Suprapubic skin (tissue), 4 donors: Measurements from ENCODE around the gene CARD10. TPM values are rescaled to one million over a fixed set of nuclear protein-coding genes. Genes with fewer than 3 reads are reported as not detected.

Experiments
- DNase-seq, 2 donors: peaks; one replicate each; pipeline ENCODE4 v3.0.0-alpha.2; 2019; ENCODE audit warnings: low spot score in 2 of 2
- H3K27ac ChIP-seq: fragments of 200-600 bp; sonication (generic); one replicate; pipeline ENCODE4 v1.5.1; 2019
- H3K27me3 ChIP-seq: fragments of 200-600 bp; sonication (generic); one replicate; pipeline ENCODE4 v1.5.1; 2019
- H3K36me3 ChIP-seq: fragments of 200-600 bp; sonication (generic); one replicate; pipeline ENCODE4 v1.5.1; 2019
- H3K4me1 ChIP-seq: fragments of 200-600 bp; sonication (generic); one replicate; pipeline ENCODE4 v1.5.1; 2019
- H3K4me3 ChIP-seq: fragments of 200-600 bp; sonication (generic); one replicate; pipeline ENCODE4 v1.5.1; 2019; ENCODE audit warnings: mild to moderate bottlenecking
- H3K9me3 ChIP-seq: fragments of 200-600 bp; sonication (generic); one replicate; pipeline ENCODE4 v1.5.1; 2019
- EP300 ChIP-seq: sonication (generic); formaldehyde crosslinking; IDR thresholded peaks from one replicate; pipeline ENCODE4 v1.6.1; 2017; ENCODE audit warnings: antibody characterized with exemption
- POLR2A ChIP-seq, 2 donors: fragments of 450-650 bp; IDR thresholded peaks; one replicate each; pipeline ENCODE4 v1.6.1; 2017; ENCODE audit warnings: antibody characterized with exemption in 2 of 2, mild to moderate bottlenecking in 2 of 2, moderate library complexity in 2 of 2
- POLR2AphosphoS5 ChIP-seq, 3 donors: sonication (generic); formaldehyde crosslinking; IDR thresholded peaks; one replicate each; pipeline ENCODE4 v1.6.1; 2017; ENCODE audit warnings: antibody characterized with exemption in 3 of 3
- WGBS: methylation state at CpG from one replicate; pipeline ENCODE4 v1.1.5; 2018; 5-methylcytosine and 5-hydroxymethylcytosine counted together
- total RNA-seq, 4 donors: library from RNA; depleted of rRNA; stranded (reverse); fragments of >200 nt; gene quantifications; one replicate each; pipeline ENCODE4 v1.1.0, GENCODE V29; 2016
- TF ChIP-seq, protein P1 (sequence below), 2 donors: fragments of 200-600 bp in 1 of 2; fragments of 450-650 bp in 1 of 2; sonication (generic) in 1 of 2; IDR thresholded peaks; one replicate each; pipeline ENCODE4 v1.5.1; 2016 to 2019; ENCODE audit warnings: antibody characterized with exemption in 2 of 2, mild to moderate bottlenecking in 1 of 2, moderate library complexity in 1 of 2

The CARD10 gene
- total RNA-seq, 4 donors from 2014 or later, result 12.2 to 17.3 (median 14.8) TPM

DNA sequence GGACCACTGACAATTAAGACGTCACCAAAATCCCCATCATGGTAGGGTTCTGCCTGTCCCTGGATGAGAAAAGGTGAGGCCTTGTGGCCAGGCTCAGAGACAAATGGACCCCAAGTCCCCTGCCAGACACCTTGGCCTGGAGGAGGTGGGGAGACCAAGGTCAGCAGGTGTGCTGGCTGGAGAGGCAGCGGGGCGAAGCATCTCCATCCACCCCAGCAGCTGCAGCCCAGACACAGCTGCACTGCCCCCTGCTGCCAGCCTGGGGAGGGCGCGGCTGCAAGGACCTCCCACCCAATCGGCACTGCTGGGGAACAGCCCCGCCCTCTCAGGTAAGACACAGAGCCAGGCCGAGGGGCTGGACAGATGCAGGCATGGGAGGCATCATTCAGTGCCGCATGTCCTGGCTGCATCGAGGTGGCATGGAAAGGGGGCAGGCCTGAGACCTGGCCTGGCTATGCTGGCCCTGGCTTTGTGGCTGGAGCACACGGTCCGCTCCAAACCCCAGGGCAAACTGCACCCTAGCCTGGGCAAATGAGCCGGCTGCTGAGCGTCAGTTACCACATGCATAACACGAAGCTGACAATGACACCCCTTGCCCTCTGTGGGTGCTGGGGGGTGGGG lies 20.8 kb downstream of the CARD10 start:
- no peak overlapping the region for H3K27ac ChIP-seq
- TF ChIP-seq, protein P1, sequence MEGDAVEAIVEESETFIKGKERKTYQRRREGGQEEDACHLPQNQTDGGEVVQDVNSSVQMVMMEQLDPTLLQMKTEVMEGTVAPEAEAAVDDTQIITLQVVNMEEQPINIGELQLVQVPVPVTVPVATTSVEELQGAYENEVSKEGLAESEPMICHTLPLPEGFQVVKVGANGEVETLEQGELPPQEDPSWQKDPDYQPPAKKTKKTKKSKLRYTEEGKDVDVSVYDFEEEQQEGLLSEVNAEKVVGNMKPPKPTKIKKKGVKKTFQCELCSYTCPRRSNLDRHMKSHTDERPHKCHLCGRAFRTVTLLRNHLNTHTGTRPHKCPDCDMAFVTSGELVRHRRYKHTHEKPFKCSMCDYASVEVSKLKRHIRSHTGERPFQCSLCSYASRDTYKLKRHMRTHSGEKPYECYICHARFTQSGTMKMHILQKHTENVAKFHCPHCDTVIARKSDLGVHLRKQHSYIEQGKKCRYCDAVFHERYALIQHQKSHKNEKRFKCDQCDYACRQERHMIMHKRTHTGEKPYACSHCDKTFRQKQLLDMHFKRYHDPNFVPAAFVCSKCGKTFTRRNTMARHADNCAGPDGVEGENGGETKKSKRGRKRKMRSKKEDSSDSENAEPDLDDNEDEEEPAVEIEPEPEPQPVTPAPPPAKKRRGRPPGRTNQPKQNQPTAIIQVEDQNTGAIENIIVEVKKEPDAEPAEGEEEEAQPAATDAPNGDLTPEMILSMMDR (IDR thresholded peaks at IDR 0.05), result no peak
- TF ChIP-seq EP300 (no peak), POLR2A (IDR thresholded peaks at IDR 0.05) (no peak), POLR2AphosphoS5 (IDR thresholded peaks at IDR 0.05) (no peak)
- peaks cover 10% of the 10 kb centered on the region for H3K27me3 ChIP-seq
- no peaks in the 10 kb centered on the region for H3K9me3 ChIP-seq
- H3K36me3 ChIP-seq, result peaks cover 8% of the 10 kb centered on the region
- DNase-seq, result no peak
- peaks cover 37% of the 10 kb centered on the region for H3K4me1 ChIP-seq
- H3K4me3 ChIP-seq, result no peak overlapping the region
- WGBS, result 60% methylated on average over 2 of the region's 15 CpGs

DNA sequence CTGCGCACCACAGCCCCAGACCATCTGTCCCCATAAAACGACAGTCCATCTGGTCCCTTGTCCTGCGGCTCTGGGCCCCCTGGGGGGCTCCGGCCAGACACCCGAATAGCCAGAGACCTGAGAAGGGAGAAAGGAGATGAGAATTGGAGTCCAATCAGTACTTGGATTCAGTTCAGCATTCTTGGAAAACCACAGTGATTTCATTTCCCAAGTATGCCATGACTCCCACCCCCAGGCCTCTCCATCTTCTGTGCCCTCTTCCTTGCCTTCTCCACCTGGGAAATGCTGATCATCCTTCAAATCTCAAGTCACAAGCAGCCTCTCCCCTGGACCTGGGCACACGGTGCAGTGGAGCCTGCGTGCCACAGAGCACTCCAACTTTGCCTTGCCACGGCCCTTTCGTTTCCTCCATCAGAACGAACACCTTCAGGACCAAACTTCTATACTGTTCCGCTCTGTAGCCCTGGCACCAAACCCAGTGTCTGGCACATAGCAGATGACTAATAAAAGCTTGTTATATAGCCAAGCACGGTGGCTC lies 22.1 kb downstream of the CARD10 start:
- Histone ChIP-seq H3K9me3 (no peaks in the 10 kb centered on the region), H3K4me3 (no peak overlapping the region), H3K4me1 (peaks cover 24% of the 10 kb centered on the region), H3K27ac (no peak overlapping the region), H3K36me3 (peaks cover 8% of the 10 kb centered on the region), H3K27me3 (peaks cover 10% of the 10 kb centered on the region)
- no peak for DNase-seq
- 76% methylated on average over 11 of the region's 12 CpGs for WGBS
- TF ChIP-seq EP300, result no peak
- TF ChIP-seq POLR2AphosphoS5 (IDR thresholded peaks at IDR 0.05), result no peak
- TF ChIP-seq, protein P1 (IDR thresholded peaks at IDR 0.05), result no peak
- TF ChIP-seq POLR2A (IDR thresholded peaks at IDR 0.05), result no peak

DNA sequence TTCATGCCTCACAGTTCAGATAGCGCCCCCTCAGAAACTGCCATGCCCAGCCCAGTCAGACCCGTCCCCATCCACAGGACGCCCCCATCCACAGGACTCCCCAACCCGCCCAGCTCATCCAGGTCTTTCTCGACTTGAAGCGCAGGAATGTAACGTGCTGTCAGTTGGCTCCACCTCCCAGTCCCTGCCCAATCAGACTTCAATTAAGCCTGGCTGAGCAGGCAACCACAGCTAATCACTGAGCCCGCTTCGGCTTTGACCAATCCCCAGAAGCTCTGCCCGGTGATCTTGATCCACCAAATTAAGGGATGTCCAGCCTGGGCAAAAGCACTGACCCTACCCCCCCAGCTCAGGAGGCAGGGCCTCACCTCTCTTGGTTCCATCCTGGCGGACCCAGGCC lies 22.6 kb downstream of the CARD10 start:
- H3K9me3 ChIP-seq, result no peaks in the 10 kb centered on the region
- 79% methylated on average over 9 of the region's 11 CpGs for WGBS
- peaks cover 19% of the 10 kb centered on the region for H3K4me1 ChIP-seq
- H3K4me3 ChIP-seq, result no peak overlapping the region
- TF ChIP-seq, protein P1 (IDR thresholded peaks at IDR 0.05), result no peak
- no peak for TF ChIP-seq POLR2A (IDR thresholded peaks at IDR 0.05)
- TF ChIP-seq EP300, result no peak
- TF ChIP-seq POLR2AphosphoS5 (IDR thresholded peaks at IDR 0.05), result no peak
- DNase-seq, result no peak
- H3K27me3 ChIP-seq, result peaks cover 10% of the 10 kb centered on the region
- peaks cover 13% of the 10 kb centered on the region for H3K36me3 ChIP-seq
- H3K27ac ChIP-seq, result no peak overlapping the region

DNA sequence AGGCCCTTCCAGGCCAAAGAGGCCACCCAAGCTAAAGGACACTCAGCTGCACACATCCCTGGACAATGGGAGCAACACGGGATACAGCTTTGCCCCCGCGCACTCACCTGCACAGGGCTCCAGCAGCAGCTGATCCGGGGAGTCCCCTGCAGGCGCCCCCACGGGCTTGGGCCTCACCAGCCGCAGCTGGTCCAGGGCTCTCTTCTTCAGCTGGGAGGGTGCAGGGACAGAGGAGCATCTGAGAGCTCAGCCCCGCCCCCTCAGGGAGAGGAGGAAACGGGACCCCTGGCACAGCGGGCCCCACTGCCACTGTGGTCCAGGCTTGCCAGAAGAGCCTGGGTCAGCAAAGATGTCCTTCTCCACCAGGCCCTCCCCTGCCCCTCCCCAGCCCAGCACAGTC lies 25.2 kb downstream of the CARD10 start:
- WGBS, result 90% methylated on average over 3 of the region's 10 CpGs

More for the DNA sequence above, 25.2 kb downstream of the CARD10 start:
- TF ChIP-seq POLR2A (IDR thresholded peaks at IDR 0.05), result no peak
- TF ChIP-seq POLR2AphosphoS5 (IDR thresholded peaks at IDR 0.05), result no peak
- no peak for TF ChIP-seq EP300
- TF ChIP-seq, protein P1 (IDR thresholded peaks at IDR 0.05), result no peak
- Histone ChIP-seq H3K4me3 (no peak overlapping the region), H3K36me3 (peaks cover 16% of the 10 kb centered on the region), H3K4me1 (no peaks in the 10 kb centered on the region), H3K27me3 (peaks cover 4% of the 10 kb centered on the region), H3K27ac (no peak overlapping the region), H3K9me3 (no peaks in the 10 kb centered on the region)
- DNase-seq, result no peak
